Measurements from ENCODE around the gene PRKCE. TPM values are rescaled to one million over a fixed set of nuclear protein-coding genes. Genes with fewer than 3 reads are reported as not detected.

The PRKCE gene
- total and polyA plus RNA-seq, 2 donors (not counting 3 experiments of a cell fraction or from before 2014, with no cell fraction given) = 27.9 to 33.9 TPM

DNA sequence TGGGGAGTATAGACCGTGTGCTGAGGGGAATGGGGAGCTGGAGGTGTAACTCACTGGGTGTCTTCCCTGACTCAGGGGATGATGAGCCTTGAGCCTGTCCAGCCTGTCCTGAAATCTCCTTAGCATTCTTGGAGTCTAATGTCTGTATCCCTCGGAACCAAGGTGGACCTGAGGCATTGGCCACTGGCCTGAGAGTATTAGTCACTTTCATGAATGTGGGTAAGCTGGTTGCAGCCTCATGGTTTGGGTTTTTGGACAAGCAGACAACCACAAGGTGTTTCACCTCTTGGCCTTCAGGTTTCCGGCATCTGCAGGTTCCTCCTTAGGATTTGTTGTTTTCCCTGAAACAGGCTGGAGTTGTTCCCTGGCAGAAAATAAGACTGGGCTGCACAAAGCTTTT is 63.2 kb downstream of the PRKCE start:
- CTCF ChIA-PET = interaction anchor here (1.0 kb wide), 1 partner anchor 11 kb away, joined by 4 read pairs; no protein-coding TSS in a partner anchor
- Histone ChIP-seq H3K27me3 (ENCODE audit: control insufficient read depth in 2 of 2, insufficient read depth in 2 of 2, low read length in 2 of 2) (no peaks in the 10 kb centered on the region), H3K9ac (replicated peaks; ENCODE audit: extremely low read depth, insufficient read depth, low read length) (no peak overlapping the region), H4K20me1 (replicated peaks; ENCODE audit: control insufficient read depth, extremely low read depth, insufficient read depth, low read length) (no peaks in the 10 kb centered on the region), H3K4me3 (replicated peaks in 1 of 3; ENCODE audit: insufficient read depth in 1 of 3, low read depth in 1 of 3, low read length in 3 of 3) (no peak overlapping the region), H3K36me3 (ENCODE audit: control insufficient read depth in 2 of 2, extremely low read depth in 1 of 2, insufficient read depth in 2 of 2, low read length in 2 of 2) (no peaks in the 10 kb centered on the region), H3K9me3 (replicated peaks; ENCODE audit: control insufficient read depth, insufficient read depth, low read length) (no peaks in the 10 kb centered on the region), H3K9me1 (replicated peaks; ENCODE audit: control insufficient read depth, extremely low read depth, insufficient read depth, low read length) (no peaks in the 10 kb centered on the region), H3K79me2 (ENCODE audit: control insufficient read depth, insufficient read depth, low read length) (no peaks in the 10 kb centered on the region), H2AFZ (ENCODE audit: low read depth, low read length) (no peak overlapping the region), H3K4me2 (ENCODE audit: insufficient read depth, low read length) (no peak overlapping the region), H3K4me1 (ENCODE audit: control insufficient read depth, extremely low read depth, insufficient read depth, low read length) (no peaks in the 10 kb centered on the region), H3K27ac (ENCODE audit: insufficient read depth, low read depth, low read length) (no peak overlapping the region)
- no peak for DNase-seq (ENCODE audit: low read depth, low spot score)
- no TSS peak for BruUV-seq (replicated peaks)
- POLR2A ChIA-PET = no interaction called here
- dilution Hi-C loops (cut with MboI; ENCODE audit: extremely low pct_ligation_motif_present, low sequenced_read_pairs) = no loop called here
- FAIRE-seq = no peak
- no peak for TF ChIP-seq POLR2A (IDR thresholded peaks at IDR 0.05; ENCODE audit: low read depth, low read length)
- TF ChIP-seq FOS (IDR thresholded peaks at IDR 0.05; ENCODE audit: borderline replicate concordance, insufficient read depth, low read length) = no peak
- TF ChIP-seq, protein P1, sequence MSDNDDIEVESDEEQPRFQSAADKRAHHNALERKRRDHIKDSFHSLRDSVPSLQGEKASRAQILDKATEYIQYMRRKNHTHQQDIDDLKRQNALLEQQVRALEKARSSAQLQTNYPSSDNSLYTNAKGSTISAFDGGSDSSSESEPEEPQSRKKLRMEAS (IDR thresholded peaks at IDR 0.05; ENCODE audit: insufficient read depth, insufficient read length) = no peak
- no peak for TF ChIP-seq POLR2AphosphoS5 (IDR thresholded peaks at IDR 0.05; ENCODE audit: insufficient read depth, low read depth, low read length)
- no peak for TF ChIP-seq JUN (IDR thresholded peaks at IDR 0.05; ENCODE audit: borderline replicate concordance, insufficient read depth, insufficient read length, low read depth)
- TF ChIP-seq, protein P2, sequence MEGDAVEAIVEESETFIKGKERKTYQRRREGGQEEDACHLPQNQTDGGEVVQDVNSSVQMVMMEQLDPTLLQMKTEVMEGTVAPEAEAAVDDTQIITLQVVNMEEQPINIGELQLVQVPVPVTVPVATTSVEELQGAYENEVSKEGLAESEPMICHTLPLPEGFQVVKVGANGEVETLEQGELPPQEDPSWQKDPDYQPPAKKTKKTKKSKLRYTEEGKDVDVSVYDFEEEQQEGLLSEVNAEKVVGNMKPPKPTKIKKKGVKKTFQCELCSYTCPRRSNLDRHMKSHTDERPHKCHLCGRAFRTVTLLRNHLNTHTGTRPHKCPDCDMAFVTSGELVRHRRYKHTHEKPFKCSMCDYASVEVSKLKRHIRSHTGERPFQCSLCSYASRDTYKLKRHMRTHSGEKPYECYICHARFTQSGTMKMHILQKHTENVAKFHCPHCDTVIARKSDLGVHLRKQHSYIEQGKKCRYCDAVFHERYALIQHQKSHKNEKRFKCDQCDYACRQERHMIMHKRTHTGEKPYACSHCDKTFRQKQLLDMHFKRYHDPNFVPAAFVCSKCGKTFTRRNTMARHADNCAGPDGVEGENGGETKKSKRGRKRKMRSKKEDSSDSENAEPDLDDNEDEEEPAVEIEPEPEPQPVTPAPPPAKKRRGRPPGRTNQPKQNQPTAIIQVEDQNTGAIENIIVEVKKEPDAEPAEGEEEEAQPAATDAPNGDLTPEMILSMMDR (IDR thresholded peaks at IDR 0.05; ENCODE audit: extremely low read depth in 1 of 2, insufficient read depth in 1 of 2, low read depth in 1 of 2, low read length in 2 of 2) = no peak
- intact Hi-C loops (cut with micrococcal nuclease) = loop anchor here (5.0 kb wide), 1 partner anchor 47 kb away; no protein-coding TSS in a partner anchor
